AG09319 (cell line): Measurements from ENCODE around the gene CLEC16A.

Experiments
- DNase-seq: peaks from one replicate; pipeline ENCODE4 v3.0.0-alpha.2; 2010; ENCODE audit warnings: low read depth; ENCODE audit errors: extremely low read depth
- TF ChIP-seq, protein P1 (sequence below): IDR thresholded peaks from 2 replicates; pipeline ENCODE4 v1.5.1; 2011; ENCODE audit warnings: low read depth, mild to moderate bottlenecking, inconsistent platforms, low read length, moderate library complexity

CLEC16A gene

DNA sequence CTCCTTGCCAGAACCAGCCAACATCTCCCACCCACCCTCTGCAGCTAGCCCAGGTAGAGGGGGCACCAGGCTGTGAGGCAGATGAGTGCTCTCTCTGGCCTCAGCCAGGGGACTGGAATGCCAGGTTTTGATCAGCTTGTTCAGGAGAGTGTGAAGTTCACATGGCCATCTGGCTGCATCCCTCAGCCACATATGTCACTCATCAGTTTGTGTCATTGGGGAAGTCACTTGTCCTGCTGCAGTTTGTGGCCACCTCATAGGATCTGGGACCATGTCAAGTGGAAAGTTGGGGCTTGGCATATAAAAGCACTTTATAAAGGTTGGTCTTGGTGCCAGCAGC is 164.1 kb downstream of the CLEC16A start:
- TF ChIP-seq, protein P1, sequence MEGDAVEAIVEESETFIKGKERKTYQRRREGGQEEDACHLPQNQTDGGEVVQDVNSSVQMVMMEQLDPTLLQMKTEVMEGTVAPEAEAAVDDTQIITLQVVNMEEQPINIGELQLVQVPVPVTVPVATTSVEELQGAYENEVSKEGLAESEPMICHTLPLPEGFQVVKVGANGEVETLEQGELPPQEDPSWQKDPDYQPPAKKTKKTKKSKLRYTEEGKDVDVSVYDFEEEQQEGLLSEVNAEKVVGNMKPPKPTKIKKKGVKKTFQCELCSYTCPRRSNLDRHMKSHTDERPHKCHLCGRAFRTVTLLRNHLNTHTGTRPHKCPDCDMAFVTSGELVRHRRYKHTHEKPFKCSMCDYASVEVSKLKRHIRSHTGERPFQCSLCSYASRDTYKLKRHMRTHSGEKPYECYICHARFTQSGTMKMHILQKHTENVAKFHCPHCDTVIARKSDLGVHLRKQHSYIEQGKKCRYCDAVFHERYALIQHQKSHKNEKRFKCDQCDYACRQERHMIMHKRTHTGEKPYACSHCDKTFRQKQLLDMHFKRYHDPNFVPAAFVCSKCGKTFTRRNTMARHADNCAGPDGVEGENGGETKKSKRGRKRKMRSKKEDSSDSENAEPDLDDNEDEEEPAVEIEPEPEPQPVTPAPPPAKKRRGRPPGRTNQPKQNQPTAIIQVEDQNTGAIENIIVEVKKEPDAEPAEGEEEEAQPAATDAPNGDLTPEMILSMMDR, result no peak
- no peak for DNase-seq

DNA sequence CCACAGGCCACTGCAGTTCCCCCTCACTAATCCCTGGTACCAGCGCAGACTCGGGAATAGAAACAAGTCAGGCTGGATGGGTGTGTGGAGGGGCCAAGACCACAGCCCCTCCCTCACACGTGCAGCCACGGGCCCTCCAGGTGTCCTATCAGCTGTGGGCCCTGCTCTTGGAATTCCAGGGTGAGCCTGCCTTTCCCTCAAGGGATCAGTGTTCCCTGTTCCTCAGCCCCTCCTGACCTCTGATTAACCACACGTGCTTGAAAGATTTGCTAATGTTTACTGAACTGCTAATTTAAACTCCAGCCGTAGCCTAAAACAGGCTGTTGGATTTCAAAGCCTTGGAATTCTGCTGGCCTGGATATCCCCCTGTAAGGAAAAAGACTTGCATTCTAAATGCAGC is 165.2 kb downstream of the CLEC16A start:
- no peak for DNase-seq
- TF ChIP-seq, protein P1, result no peak

DNA sequence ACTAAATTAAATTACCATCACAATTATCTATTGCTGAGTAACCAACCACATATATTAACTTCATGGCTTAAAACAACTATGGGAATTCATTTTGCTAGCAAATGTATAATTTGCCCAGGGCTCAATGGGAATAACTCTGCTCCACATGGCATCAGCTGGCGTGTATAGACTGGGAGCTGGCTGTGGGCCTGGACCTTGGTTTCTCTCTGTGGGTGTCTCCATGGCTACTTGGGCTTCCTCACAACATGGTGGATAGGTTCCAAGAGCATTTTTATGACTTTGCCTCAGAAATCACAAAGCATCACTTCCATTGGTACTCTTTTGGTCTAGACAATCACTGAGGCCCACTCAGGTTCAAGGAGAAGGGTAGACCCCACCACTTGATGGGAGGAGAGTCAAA is 166.8 kb downstream of the CLEC16A start:
- TF ChIP-seq, protein P1, result no peak

DNA sequence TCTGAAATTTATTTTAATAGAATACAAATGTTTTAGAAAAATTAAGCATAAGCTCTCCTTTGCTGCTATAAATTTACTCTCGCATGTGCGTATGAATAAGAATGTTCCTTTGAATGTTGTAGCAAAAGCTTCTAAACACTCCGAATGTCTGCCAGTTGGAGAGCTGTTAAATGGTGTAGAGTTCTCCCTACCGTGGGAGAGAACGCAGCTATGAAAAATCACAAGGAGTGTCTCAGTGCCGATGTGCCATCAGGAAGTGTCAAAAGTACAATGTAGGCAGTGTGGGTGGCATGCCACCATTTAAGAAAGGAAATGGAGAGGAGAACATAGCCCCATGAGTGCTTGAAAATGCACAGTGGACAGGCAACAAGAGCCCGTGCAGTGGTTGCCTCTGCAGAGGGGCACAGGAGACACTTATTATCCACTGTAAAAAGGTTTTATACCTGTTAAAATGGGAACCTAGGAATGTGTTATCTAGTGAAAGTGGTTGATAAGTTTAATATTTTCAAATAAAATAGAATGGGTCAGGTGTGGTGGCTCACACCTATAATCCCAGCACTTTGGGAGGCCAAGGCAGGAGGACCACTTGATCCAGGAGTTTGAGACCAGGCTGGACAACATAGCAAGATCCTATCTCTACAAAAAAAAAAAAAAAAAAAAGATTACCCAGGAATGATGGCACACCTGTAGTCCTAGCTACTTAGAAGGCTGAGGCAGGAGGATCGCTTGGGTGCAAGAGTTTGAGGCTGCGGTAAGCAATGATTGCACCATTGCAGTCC is 167.7 kb downstream of the CLEC16A start:
- TF ChIP-seq, protein P1, result no peak
- no peak for DNase-seq

More for the DNA sequence above, 166.8 kb downstream of the CLEC16A start:
- DNase-seq, result no peak

DNA sequence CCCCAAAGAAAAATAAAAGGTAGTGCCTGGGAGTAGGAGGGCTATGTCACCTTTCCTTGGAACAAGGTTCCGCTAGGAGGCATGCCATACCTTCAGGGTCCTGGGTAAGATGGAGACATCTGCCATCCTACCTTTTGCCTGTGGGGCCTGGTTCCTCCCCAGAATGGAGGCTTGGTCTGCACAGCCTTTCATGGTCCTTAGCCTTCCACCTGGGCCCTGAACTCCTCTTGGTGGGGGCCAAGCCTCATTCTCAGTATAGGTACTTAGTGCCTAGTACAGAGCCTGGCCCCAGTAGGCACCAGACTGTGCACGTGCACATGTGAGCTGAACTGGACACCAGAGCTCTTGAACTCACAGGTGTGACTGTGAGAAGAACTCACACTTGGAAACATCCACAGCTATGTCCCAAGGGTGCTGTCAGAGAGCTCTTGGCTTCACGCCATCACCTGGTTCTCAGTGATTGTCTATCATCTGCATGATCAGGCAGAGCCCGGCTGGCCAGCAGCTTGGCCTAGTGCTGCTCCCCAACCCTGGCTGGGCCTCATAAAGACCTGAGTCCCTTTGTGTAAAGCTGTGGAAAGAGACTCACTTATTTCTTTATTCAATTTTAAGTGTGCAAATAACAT is 168.5 kb downstream of the CLEC16A start:
- no peak for DNase-seq

DNA sequence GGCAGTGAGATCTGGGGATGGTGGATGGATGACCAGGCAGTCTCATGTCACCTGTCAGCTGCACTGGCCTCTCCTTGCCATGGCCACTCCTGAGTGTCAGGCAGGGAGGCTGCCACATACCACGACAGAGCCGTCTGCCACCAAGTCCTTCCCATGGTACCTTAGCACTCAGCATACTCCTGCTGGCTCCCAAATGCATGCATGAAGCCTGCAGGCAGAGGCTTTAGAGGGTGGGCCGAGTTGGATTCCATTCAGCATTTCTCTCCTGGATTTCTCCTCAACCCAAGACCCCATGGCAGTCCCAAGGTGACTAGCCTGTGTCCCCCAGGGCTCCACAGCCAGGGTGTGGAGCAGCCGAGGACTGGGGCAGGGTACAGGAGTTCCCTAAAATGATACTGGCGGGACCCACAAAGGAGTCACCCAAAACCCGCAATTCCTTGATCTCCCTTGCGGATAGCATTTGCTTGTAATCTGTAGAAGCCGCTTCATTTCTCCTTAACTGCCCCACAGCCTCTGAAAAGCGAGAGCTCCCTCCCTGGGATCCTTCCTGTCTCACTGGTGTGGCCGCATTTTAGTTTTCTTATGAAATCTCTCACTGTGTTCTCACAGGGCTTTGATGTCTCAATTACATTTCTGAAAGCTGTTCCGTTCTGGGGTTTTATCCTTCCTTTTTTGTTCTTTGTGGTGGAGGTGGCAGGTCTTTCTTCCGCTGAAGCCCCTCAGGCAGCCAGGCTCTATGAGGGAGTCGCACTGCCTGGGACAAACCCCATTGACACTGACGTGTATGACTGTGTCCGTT is 170.2 kb downstream of the CLEC16A start:
- DNase-seq, result no peak
- TF ChIP-seq, protein P1, result no peak

More for the DNA sequence above, 168.5 kb downstream of the CLEC16A start:
- TF ChIP-seq, protein P1, result no peak
